ENCODE results near the gene PCDH9.

The PCDH9 gene

GRCh38 chr13:66519259-66519658, 710.9 kb downstream of the PCDH9 start:
- Histone ChIP-seq H3K9me3 (no peaks in the 10 kb centered on the region), H3K4me3 (no peak overlapping the region), H3K27me3 (no peaks in the 10 kb centered on the region), H3K27ac (no peak overlapping the region), H3K9ac (no peak overlapping the region), H4K20me1 (no peaks in the 10 kb centered on the region), H3K36me3 (no peaks in the 10 kb centered on the region), H3K4me1 (no peaks in the 10 kb centered on the region), H3K4me2 (no peak overlapping the region)
- no peak for TF ChIP-seq Cebpa-rat (IDR thresholded peaks at IDR 0.05)

- H3K27ac ChIP-seq, result no peak overlapping the region
- no peaks in the 10 kb centered on the region for H3K27me3 ChIP-seq
These were observed 712.1 kb downstream of the PCDH9 start for GRCh38 chr13:66518068-66518467.

GRCh38 chr13:66513728-66514127, 716.4 kb downstream of the PCDH9 start:
- Histone ChIP-seq H3K27ac (no peak overlapping the region), H3K9ac (no peak overlapping the region)

More at GRCh38 chr13:66518068-66518467, 712.1 kb downstream of the PCDH9 start:
- 0 out of 2 replicates have a peak, but pooled peaks cover 4% of the 10 kb centered on the region for H3K4me1 ChIP-seq
- H3K9me3 ChIP-seq, result no peaks in the 10 kb centered on the region
- H3K9ac ChIP-seq, result no peak overlapping the region
- no peak overlapping the region for H3K4me2 ChIP-seq
- H3K36me3 ChIP-seq, result no peaks in the 10 kb centered on the region
- H4K20me1 ChIP-seq, result no peaks in the 10 kb centered on the region
- no peak for TF ChIP-seq Cebpa-rat (IDR thresholded peaks at IDR 0.05)
- H3K4me3 ChIP-seq, result no peak overlapping the region

GRCh38 chr13:66509175-66509574, 721.0 kb downstream of the PCDH9 start:
- H3K4me1 ChIP-seq, result 0 out of 2 replicates have a peak, but pooled peaks cover 4% of the 10 kb centered on the region
- no peaks in the 10 kb centered on the region for H4K20me1 ChIP-seq
- H3K27ac ChIP-seq, result no peak overlapping the region
- no peak overlapping the region for H3K4me3 ChIP-seq
- no peak overlapping the region for H3K4me2 ChIP-seq
- no peaks in the 10 kb centered on the region for H3K9me3 ChIP-seq
- TF ChIP-seq Cebpa-rat (IDR thresholded peaks at IDR 0.05), result no peak
- no peak overlapping the region for H3K9ac ChIP-seq
- H3K36me3 ChIP-seq, result no peaks in the 10 kb centered on the region
- H3K27me3 ChIP-seq, result no peaks in the 10 kb centered on the region

More at GRCh38 chr13:66513728-66514127, 716.4 kb downstream of the PCDH9 start:
- Histone ChIP-seq H3K4me1 (0 out of 2 replicates have a peak, but pooled peaks cover 4% of the 10 kb centered on the region), H4K20me1 (no peaks in the 10 kb centered on the region), H3K4me3 (no peak overlapping the region), H3K36me3 (no peaks in the 10 kb centered on the region), H3K9me3 (no peaks in the 10 kb centered on the region), H3K27me3 (no peaks in the 10 kb centered on the region), H3K4me2 (no peak overlapping the region)
- TF ChIP-seq Cebpa-rat (IDR thresholded peaks at IDR 0.05), result no peak

GRCh38 chr13:66508153-66508909, 721.8 kb downstream of the PCDH9 start:
- no peak overlapping the region for H3K4me2 ChIP-seq
- H3K4me3 ChIP-seq, result no peak overlapping the region
- no peak overlapping the region for H3K9ac ChIP-seq
- H3K27me3 ChIP-seq, result no peaks in the 10 kb centered on the region
- H4K20me1 ChIP-seq, result no peaks in the 10 kb centered on the region
- no peaks in the 10 kb centered on the region for H3K36me3 ChIP-seq
- no peaks in the 10 kb centered on the region for H3K4me1 ChIP-seq
- H3K9me3 ChIP-seq, result no peaks in the 10 kb centered on the region
- no peak overlapping the region for H3K27ac ChIP-seq
- peak; percentile 81; the same call in 1 of the 2 replicates for TF ChIP-seq Cebpa-rat (IDR thresholded peaks at IDR 0.05)

GRCh38 chr13:66506979-66507378, 723.2 kb downstream of the PCDH9 start:
- Histone ChIP-seq H3K27me3 (no peaks in the 10 kb centered on the region), H3K36me3 (no peaks in the 10 kb centered on the region), H3K9me3 (no peaks in the 10 kb centered on the region), H3K4me2 (no peak overlapping the region), H3K27ac (no peak overlapping the region), H4K20me1 (no peaks in the 10 kb centered on the region), H3K4me1 (no peaks in the 10 kb centered on the region), H3K4me3 (no peak overlapping the region), H3K9ac (no peak overlapping the region)
- TF ChIP-seq Cebpa-rat (IDR thresholded peaks at IDR 0.05), result no peak

GRCh38 chr13:66506051-66506777, 723.9 kb downstream of the PCDH9 start:
- H3K9ac ChIP-seq, result no peak overlapping the region
- H3K4me1 ChIP-seq, result no peaks in the 10 kb centered on the region
- no peak for TF ChIP-seq Cebpa-rat (IDR thresholded peaks at IDR 0.05)
- no peak overlapping the region for H3K4me3 ChIP-seq
- no peaks in the 10 kb centered on the region for H3K36me3 ChIP-seq
- no peaks in the 10 kb centered on the region for H3K27me3 ChIP-seq
- no peak overlapping the region for H3K27ac ChIP-seq
- no peaks in the 10 kb centered on the region for H3K9me3 ChIP-seq
- no peaks in the 10 kb centered on the region for H4K20me1 ChIP-seq
- H3K4me2 ChIP-seq, result no peak overlapping the region

- H3K4me2 ChIP-seq, result no peak overlapping the region
- TF ChIP-seq Cebpa-rat (IDR thresholded peaks at IDR 0.05), result no peak
- H3K27ac ChIP-seq, result no peak overlapping the region
- no peaks in the 10 kb centered on the region for H3K36me3 ChIP-seq
- H3K9ac ChIP-seq, result no peak overlapping the region
- no peaks in the 10 kb centered on the region for H4K20me1 ChIP-seq
- H3K4me3 ChIP-seq, result no peak overlapping the region
- no peaks in the 10 kb centered on the region for H3K27me3 ChIP-seq
- no peaks in the 10 kb centered on the region for H3K4me1 ChIP-seq
- H3K9me3 ChIP-seq, result no peaks in the 10 kb centered on the region
These were observed 726.2 kb downstream of the PCDH9 start for GRCh38 chr13:66503890-66504289.

- Histone ChIP-seq H3K4me2 (no peak overlapping the region), H3K9me3 (no peaks in the 10 kb centered on the region), H3K4me1 (no peaks in the 10 kb centered on the region), H4K20me1 (no peaks in the 10 kb centered on the region), H3K36me3 (no peaks in the 10 kb centered on the region), H3K27ac (no peak overlapping the region), H3K27me3 (no peaks in the 10 kb centered on the region), H3K9ac (no peak overlapping the region), H3K4me3 (no peak overlapping the region)
- TF ChIP-seq Cebpa-rat (IDR thresholded peaks at IDR 0.05), result no peak
These were observed 729.0 kb downstream of the PCDH9 start for GRCh38 chr13:66501181-66501580.

GRCh38 chr13:66492479-66492878, 737.7 kb downstream of the PCDH9 start:
- H3K9ac ChIP-seq, result no peak overlapping the region
- no peak overlapping the region for H3K4me2 ChIP-seq
- no peaks in the 10 kb centered on the region for H4K20me1 ChIP-seq
- no peak overlapping the region for H3K27ac ChIP-seq
- no peaks in the 10 kb centered on the region for H3K36me3 ChIP-seq
- H3K4me3 ChIP-seq, result no peak overlapping the region
- no peaks in the 10 kb centered on the region for H3K27me3 ChIP-seq
- no peaks in the 10 kb centered on the region for H3K4me1 ChIP-seq
- H3K9me3 ChIP-seq, result no peaks in the 10 kb centered on the region
- no peak for TF ChIP-seq Cebpa-rat (IDR thresholded peaks at IDR 0.05)

All from BLaER1 (cell line).